GM18907 (cell line): ENCODE data around the gene SCAF8.

Experiments used
- ATAC-seq: cut with Tn5 transposase; IDR thresholded peaks from one replicate; pipeline ENCODE4 v1.9.1; 2021; ENCODE audit warnings: mild to moderate bottlenecking, moderate library complexity; ENCODE audit not compliant: unreplicated experiment

The SCAF8 gene

DNA sequence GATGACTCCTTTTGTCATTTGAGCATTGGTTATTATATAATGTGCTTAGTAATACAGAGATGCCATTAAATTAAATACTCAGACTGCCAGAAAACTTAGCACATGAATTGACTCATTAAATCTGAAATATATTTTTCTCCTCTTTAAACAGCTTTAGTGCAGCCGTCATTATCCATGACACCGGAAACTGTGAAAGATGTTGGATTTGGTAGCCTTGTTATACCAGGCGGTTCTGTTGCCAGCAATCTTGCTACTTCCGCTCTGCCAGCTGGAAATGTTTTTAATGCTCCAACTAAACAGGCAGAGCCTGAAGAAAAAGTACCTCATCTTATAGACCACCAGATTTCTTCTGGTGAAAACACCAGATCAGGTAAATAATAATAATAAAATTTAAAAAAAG, 97.6 kb downstream of the SCAF8 start:
- no peak for ATAC-seq

DNA sequence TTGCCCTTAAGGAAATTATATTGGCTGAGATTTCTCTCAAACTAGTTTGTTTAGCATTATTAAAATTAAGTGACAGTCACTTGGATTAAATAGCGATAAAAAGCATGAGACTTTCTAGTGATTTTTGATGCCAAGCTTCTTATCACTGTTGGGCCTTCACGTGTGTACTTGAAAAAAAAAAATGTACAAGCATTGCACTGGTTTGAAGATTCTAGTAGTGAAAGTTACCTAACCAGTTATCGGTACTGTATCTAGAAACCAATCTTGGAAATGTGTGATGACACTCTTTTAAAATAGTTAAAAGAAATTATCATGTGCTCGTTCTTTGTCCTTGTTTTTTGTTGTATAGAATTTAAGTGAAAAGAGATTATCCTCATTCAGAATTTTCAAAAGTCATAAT, 102.1 kb downstream of the SCAF8 start:
- ATAC-seq, result no peak

- no peak for ATAC-seq
Observed at GRCh38 chr6:154839546-154839945, 106.3 kb downstream of the SCAF8 start.

- ATAC-seq, result no peak
Observed at GRCh38 chr6:154840363-154840762, 107.1 kb downstream of the SCAF8 start.

DNA sequence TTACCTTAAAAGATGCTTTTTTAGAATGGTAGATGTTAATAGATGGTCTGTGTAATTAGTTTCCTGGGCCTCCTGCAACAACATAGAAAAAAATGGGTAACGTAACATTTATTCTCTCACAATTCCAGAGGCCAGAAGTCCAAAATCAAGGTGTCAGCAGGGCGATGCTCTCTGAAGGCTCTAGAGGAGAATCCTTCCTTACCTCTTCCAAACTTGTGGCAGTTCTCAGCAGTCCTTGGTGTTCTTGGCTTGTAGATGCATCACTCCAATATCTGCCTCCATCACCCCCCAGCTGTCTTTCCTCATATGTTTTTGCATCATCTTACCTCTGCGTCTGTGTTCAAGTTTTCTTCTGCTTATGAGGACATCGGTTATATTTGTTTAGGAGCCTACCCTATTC, 107.9 kb downstream of the SCAF8 start:
- no peak for ATAC-seq

DNA sequence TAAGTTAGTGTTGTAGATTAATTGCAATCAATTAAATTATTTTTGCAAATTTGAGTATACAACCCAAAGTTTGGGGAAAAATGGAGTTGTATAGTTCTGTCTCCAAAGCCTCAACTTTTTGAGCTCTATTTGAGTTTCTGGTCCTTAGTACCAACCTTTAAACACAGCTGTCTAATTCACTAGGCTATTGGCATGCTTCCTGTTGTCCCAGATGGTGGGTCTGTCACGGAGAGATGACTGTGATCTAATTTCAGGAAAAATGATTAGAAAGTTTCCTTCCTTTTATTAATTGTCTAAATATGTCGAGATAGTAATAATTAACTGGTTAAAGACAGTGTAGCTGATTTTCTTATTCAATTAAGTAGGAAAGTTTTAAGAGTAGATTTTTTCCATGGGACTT, 109.6 kb downstream of the SCAF8 start:
- no peak for ATAC-seq

DNA sequence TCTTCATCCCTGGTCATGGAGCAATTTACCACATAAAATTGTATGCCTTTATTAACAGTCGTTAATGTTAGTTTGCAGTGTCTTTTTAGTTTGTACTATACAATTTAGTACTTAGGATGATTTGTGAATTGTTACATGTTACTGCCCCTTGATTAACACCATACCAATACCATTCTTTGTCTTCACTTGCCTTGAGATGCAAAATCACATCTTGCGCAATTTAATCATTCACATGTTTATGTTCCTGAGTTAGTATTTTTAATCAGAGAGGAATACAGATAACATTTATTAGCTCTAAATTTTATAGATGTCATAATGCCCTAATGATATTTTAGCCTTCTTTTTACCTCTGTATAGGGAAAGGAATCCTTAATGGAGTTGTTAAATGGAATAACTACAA, 114.1 kb downstream of the SCAF8 start:
- ATAC-seq, result no peak

DNA sequence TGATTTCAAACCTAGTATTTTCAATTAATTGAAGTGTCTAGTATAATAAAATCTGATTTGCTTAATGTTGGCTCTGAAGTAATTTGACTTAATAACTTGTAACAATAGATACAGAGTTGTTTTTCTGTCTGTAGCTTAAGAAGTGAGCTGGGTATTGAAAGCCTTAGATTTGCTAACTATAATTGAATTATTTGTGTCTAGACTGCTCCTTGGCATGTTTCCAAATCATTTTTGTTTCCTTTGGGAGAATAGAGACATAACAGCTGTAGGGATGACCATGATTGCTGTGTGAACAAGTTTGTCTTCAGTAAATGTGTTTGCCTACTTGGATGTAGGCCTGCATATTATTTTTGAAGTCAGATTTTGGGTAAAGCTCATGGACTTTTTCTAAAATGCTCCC, 115.4 kb downstream of the SCAF8 start:
- ATAC-seq, result no peak

DNA sequence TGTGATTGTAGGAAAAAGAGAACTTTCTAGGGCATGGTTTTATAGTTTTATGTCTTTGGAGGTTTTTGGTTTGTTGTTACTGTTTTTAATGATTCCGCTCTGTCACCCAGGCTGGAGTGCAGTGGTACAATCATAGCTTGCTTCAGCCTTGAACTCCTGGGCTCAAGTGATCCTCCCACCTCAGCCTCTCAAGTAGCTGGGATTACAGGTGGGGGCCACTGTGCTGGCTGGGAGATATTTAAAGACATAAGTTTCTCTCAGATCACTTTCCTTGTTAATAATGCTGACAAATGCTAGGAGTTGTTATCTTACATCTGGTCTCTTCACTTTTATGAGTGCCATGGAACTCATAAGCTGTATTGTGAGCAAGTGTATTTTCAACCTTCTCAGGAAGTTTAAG, 116.3 kb downstream of the SCAF8 start:
- no peak for ATAC-seq

DNA sequence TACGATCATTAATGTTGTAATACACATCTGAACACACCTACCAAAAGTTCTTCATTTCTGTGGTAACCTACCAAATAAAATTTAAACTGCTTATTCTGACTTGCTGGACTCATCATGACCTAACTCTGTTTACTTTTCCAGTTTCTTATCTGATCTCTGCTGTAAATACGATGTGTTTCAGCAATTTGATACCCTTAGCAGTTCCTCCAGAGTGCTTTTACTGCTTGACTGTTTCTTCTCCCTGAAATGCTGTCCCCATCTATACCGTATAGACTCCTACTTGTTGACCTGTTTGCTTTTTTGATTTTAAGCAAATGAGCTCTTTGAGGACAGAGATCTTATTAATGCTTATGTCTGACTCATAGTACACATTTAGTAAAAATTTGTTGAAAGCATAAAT, 119.5 kb downstream of the SCAF8 start:
- ATAC-seq, result no peak

DNA sequence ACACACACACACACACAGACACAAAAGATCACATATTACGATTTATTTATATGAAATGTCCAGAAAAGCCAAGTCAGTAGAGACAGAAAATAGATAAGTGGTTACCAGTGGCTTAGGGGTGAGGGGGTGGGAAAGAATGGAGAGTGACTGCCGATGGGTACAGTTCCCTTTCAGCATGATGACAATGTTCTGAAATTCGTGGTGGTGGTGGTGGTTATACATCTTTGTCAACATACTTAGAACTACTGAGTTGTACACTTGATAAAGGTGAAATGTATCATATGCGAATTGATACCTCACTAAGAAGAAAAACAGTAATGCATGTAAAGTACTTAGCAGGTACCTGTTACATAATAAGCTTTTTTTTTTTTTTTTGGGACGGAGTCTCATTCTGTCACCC, 124.3 kb downstream of the SCAF8 start:
- no peak for ATAC-seq

GRCh38 chr6:154861825-154862224, 128.6 kb downstream of the SCAF8 start:
- ATAC-seq, result no peak

GRCh38 chr6:154862536-154862935, 129.3 kb downstream of the SCAF8 start:
- no peak for ATAC-seq

DNA sequence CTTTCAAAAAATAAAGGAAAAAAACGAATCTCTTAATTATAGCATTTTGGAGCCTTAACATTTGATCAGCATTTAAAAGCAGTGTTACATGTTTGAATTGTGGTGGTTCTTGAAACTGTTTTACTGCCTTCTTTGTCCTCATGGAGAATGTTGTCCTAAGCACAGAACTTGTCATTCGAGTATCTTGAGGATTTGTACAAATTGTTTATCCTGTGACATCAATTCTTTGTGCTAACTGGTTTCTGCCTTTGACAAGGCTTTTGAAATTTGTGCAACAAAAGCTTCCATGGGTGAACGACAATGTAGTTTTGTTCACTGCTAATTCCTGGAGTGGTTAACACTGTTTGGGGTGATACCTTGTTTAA, 130.8 kb downstream of the SCAF8 start:
- ATAC-seq, result no peak

DNA sequence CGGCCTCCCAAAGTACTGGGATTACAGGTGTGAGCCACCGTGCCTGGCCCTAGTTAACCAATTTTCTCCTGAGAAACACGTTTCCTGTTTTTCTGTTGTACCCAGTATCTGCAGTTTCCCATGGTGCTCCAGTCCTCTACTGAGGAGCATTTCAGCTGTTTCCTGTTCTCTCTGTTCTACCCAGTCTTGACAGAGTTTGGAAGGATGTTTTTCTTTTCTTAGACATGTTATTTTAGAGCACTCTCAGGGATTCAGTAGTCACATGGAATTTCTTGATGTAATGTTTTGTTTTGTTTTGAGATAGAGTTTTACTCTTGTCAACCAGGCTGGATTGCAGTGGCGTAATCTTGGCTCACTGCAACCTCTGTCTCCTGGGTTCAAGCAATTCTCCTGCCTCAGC, 132.1 kb downstream of the SCAF8 start:
- ATAC-seq, result no peak

- no peak for ATAC-seq
Observed at GRCh38 chr6:154868143-154868594, 135.0 kb downstream of the SCAF8 start.

DNA sequence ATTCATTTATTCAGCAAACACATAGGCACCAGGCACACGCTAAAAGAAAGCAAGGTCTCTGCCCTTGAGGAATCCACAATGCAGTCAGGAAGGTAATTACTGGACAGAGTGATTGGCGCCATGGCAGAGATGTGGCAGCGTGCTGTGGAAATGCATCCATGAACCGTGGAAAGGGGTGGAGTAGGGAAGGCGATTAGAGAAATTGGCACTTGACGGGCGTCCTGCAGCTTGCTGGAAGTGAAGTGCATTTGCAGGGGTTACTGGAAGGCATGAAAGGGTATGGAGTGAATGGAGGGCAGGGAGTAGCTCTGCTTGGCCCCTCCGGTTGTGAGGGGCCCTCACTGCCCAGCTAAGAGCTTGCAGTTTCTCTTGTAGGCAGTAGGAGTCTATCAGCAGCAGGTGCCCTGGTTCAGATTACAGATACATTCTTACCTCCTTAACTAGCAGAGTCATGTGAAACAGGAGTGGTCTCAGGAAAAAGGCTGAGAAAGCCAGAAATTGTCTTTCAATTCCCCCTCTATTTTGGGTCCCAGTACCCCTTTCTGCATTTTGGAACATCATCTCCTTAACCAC, 139.4 kb downstream of the SCAF8 start:
- ATAC-seq, result no peak

GRCh38 chr6:154873546-154873945, 140.3 kb downstream of the SCAF8 start:
- no peak for ATAC-seq

- no peak for ATAC-seq
Observed at GRCh38 chr6:154874773-154875592, 141.8 kb downstream of the SCAF8 start.

DNA sequence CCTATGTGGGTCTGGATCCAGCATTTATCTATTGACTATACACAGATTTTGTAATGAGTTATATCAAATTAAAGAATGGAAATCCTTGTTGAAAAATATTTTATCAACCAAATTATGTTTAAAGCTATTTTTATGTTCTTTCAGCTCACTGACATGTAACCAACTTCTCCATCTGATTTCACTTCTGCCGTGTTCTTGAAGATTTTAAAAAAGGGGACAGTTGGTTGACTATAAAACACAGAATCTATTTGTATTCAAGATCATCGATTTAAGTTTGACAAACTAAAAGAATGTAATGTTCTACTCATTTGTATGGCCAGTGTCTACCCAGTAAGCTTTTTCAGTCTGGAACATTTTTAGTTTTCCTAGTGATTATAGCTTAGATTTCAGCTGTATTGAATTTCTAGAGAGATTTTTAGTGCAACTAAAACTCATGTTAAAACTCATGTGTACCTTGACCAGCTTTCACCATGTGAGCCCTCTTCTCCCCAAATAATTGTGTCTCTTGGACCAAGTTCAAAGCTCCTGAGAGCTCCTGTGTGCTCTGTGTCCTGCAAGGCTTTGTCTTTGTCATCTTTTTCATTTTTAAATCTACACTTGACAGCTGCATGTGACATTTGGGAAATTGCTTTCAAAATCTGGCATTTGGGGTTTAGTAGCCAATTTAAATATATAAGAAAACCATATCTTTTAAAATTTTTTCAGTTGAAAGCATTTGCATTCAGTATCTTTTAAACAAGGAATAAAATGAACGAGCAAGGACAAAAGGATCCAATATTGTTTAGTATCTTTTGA, 143.5 kb downstream of the SCAF8 start:
- ATAC-seq, result no peak

- ATAC-seq, result no peak
Observed at GRCh38 chr6:154878871-154879491, 145.8 kb downstream of the SCAF8 start.

DNA sequence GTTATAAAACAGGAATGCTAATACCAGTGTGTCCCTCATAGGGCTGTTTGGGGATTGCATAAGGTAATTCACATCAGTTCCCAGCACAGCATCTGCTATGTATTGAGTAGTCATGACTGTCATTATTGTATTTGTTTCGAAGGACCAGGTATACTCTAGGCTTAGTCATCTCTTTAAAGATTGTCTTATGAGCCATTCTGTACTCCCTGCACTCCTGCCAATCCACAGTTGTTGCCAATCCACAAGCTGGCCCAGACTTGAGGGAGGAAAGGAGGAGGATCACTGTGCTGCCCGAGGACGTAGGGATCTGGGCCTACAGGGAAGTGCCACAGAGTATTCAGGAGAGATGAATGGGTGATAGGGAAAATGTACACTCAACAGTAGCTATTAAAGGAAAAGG, 148.9 kb downstream of the SCAF8 start:
- no peak for ATAC-seq
